Activated gamma-delta T cell (primary cell): Measurements from ENCODE around the gene AP3D1.
"Not testable (repeated sequence)": the region's sequence is repeated elsewhere in the genome, so short reads cannot be mapped to it uniquely, and the experiment has no call there.

Source experiments
- DNase-seq: peaks from one replicate; lab custom pipeline; 2025; lab: John Stamatoyannopoulos, UW
- total RNA-seq, 2 donors: gene quantifications; one replicate each; lab custom pipeline; 2026; lab: John Stamatoyannopoulos, UW

Gene AP3D1
- 151 to 165 reads per million in 2 donors for total RNA-seq

- peak; percentile 98 for DNase-seq
Observed at GRCh38 chr19:2151339-2152229, at the start of gene AP3D1. TSS of gene AP3D1 (minus strand) at chr19:2151566. CDS start at chr19:2151334, 232 bp downstream.

GRCh38 chr19:2200624-2201294 is 49.4 kb upstream of the AP3D1 start:
- DNase-seq = not testable (repeated sequence)

GRCh38 chr19:2199861-2200623 is 48.7 kb upstream of the AP3D1 start:
- DNase-seq = no peak

GRCh38 chr19:2199215-2199614 is 47.8 kb upstream of the AP3D1 start:
- DNase-seq = no peak

GRCh38 chr19:2198317-2198716 is 47.0 kb upstream of the AP3D1 start:
- no peak for DNase-seq

- DNase-seq = no peak
Observed at GRCh38 chr19:2197270-2197669, 45.9 kb upstream of the AP3D1 start.

- DNase-seq = no peak
Observed at GRCh38 chr19:2195914-2196313, 44.5 kb upstream of the AP3D1 start.

- no peak for DNase-seq
Observed at GRCh38 chr19:2195361-2195760, 44.0 kb upstream of the AP3D1 start.

- DNase-seq = no peak
Observed at GRCh38 chr19:2194513-2195078, 43.2 kb upstream of the AP3D1 start.

GRCh38 chr19:2193807-2194206 is 42.4 kb upstream of the AP3D1 start:
- DNase-seq = no peak

GRCh38 chr19:2192862-2193261 is 41.5 kb upstream of the AP3D1 start:
- DNase-seq = no peak

GRCh38 chr19:2191456-2192310 is 40.3 kb upstream of the AP3D1 start:
- DNase-seq = no peak

- no peak for DNase-seq
Observed at GRCh38 chr19:2190848-2191455, 39.6 kb upstream of the AP3D1 start.

- DNase-seq = no peak
Observed at GRCh38 chr19:2189880-2190279, 38.5 kb upstream of the AP3D1 start.

- no peak for DNase-seq
Observed at GRCh38 chr19:2188708-2189385, 37.5 kb upstream of the AP3D1 start.

GRCh38 chr19:2187159-2187558 is 35.8 kb upstream of the AP3D1 start:
- no peak for DNase-seq

GRCh38 chr19:2186071-2186846 is 34.9 kb upstream of the AP3D1 start:
- DNase-seq = no peak

- DNase-seq = no peak
Observed at GRCh38 chr19:2185734-2186070, 34.3 kb upstream of the AP3D1 start.

GRCh38 chr19:2184422-2184975 is 33.1 kb upstream of the AP3D1 start:
- no peak for DNase-seq
